WERI-Rb-1 (cell line): Measurements from ENCODE around the gene NSDHL.

ENCODE experiments used
- DNase-seq: peaks from one replicate; pipeline ENCODE4 v3.0.0-alpha.2; 2020
- H3K27ac ChIP-seq: fragments of 250-450 bp; sonication (Bioruptor Pico); 2 replicates; pipeline ENCODE4 v1.5.1; 2020; ENCODE audit warnings: mild to moderate bottlenecking, moderate library complexity
- H3K27me3 ChIP-seq: fragments of 250-450 bp; sonication (Bioruptor Pico); 2 replicates; pipeline ENCODE4 v1.5.1; 2021; ENCODE audit warnings: mild to moderate bottlenecking, low read depth, moderate library complexity; ENCODE audit not compliant: insufficient read depth, severe bottlenecking
- H3K36me3 ChIP-seq: fragments of 250-450 bp; sonication (Bioruptor Pico); 2 replicates; pipeline ENCODE4 v1.5.1; 2020; ENCODE audit warnings: mild to moderate bottlenecking, moderate library complexity
- H3K4me3 ChIP-seq: 2 replicates; pipeline ENCODE4 v1.5.1; 2011; ENCODE audit warnings: low read depth, mild to moderate bottlenecking, control low read depth, low read length
- H3K9me3 ChIP-seq: fragments of 250-450 bp; sonication (Bioruptor Pico); 2 replicates; pipeline ENCODE4 v1.5.1; 2021; ENCODE audit warnings: mild to moderate bottlenecking, moderate library complexity; ENCODE audit not compliant: severe bottlenecking
- TF ChIP-seq, protein P1 (sequence below): IDR thresholded peaks from 2 replicates; pipeline ENCODE4 v1.5.1; 2011; ENCODE audit warnings: low read depth, mild to moderate bottlenecking, control low read depth, inconsistent platforms, low read length

NSDHL gene

DNA sequence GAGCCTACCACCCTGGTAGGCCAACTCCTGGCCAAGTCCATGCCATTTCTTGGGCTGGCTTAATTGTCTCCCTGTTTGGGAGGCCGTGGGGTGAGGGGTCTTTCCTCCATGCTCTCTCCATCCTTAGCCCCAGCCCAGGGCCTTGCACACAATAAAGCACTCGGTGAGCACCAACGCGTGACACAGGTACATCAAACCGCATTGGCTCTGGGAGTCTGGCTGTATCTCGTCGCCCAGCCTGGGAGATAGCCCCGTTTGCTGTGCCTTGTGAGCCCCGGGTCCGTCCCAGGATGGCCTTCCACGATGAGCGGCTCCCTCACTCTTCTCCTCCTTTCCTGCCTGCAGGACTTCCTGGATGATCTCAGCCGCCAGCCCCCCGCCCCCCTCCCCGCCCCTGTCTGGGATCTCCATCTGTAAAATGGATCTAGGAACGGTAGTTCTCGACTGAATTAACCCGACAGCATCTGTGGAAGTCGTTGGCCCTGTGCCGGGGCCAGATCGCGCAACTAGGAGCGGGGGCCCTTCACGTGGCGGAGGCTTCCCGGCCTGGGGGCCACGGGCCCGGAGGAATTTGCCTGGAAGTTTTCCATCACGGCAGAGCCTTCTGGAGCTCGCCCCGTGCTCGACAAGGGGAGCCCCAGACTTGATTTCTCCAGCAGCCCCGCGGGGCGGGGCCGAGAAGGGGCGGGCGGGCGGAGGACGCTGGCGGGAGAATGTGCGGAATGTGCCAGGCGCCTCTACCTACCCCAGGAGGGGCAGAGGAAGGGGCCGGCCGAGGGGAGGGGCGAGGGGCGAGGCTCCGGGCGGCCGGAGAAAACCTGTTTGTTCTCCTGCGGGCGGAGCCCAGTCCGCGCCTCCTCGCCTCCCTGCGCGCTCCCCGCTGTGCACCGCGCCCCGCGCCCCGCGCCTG is 66.6 kb downstream of the NSDHL start, which contains the start of gene ZNF185:
TSS of gene ZNF185 (plus strand) at position 846 of the 910 bp plus-strand sequence. CDS start 16,423 bp downstream, outside the sequence.
- TF ChIP-seq, protein P1, sequence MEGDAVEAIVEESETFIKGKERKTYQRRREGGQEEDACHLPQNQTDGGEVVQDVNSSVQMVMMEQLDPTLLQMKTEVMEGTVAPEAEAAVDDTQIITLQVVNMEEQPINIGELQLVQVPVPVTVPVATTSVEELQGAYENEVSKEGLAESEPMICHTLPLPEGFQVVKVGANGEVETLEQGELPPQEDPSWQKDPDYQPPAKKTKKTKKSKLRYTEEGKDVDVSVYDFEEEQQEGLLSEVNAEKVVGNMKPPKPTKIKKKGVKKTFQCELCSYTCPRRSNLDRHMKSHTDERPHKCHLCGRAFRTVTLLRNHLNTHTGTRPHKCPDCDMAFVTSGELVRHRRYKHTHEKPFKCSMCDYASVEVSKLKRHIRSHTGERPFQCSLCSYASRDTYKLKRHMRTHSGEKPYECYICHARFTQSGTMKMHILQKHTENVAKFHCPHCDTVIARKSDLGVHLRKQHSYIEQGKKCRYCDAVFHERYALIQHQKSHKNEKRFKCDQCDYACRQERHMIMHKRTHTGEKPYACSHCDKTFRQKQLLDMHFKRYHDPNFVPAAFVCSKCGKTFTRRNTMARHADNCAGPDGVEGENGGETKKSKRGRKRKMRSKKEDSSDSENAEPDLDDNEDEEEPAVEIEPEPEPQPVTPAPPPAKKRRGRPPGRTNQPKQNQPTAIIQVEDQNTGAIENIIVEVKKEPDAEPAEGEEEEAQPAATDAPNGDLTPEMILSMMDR, result no peak
- Histone ChIP-seq H3K36me3 (no peaks in the 10 kb centered on the region), H3K4me3 (no peak within 1 kb of the TSS), H3K27me3 (peaks cover 25% of the 10 kb centered on the region), H3K27ac (no peak within 1 kb of the TSS), H3K9me3 (no peaks in the 10 kb centered on the region)
- DNase-seq, result no peak

DNA sequence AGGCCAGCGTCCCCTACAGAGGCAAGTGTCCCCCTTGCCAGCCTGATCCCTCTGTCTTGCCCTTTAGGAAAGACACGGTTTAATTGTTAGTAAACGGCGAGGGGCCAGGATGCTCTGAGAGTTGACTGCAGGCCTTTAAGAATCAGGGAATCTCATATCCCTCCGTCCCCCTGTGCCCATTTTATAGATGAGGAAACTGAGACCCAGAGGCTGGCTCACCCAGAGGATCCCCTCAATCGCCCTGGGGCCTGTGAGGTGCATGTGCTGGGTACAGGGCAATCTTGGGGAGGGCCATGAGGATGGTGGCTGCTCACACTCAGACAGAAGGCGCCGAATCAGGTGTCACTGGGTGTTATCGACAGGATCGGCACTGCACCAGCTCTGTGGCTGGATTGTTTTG is 67.6 kb downstream of the NSDHL start:
- TF ChIP-seq, protein P1, result no peak
- no peak overlapping the region for H3K27ac ChIP-seq
- no peaks in the 10 kb centered on the region for H3K9me3 ChIP-seq
- H3K36me3 ChIP-seq, result no peaks in the 10 kb centered on the region
- DNase-seq, result no peak
- H3K4me3 ChIP-seq, result no peak overlapping the region
- peaks cover 25% of the 10 kb centered on the region for H3K27me3 ChIP-seq

DNA sequence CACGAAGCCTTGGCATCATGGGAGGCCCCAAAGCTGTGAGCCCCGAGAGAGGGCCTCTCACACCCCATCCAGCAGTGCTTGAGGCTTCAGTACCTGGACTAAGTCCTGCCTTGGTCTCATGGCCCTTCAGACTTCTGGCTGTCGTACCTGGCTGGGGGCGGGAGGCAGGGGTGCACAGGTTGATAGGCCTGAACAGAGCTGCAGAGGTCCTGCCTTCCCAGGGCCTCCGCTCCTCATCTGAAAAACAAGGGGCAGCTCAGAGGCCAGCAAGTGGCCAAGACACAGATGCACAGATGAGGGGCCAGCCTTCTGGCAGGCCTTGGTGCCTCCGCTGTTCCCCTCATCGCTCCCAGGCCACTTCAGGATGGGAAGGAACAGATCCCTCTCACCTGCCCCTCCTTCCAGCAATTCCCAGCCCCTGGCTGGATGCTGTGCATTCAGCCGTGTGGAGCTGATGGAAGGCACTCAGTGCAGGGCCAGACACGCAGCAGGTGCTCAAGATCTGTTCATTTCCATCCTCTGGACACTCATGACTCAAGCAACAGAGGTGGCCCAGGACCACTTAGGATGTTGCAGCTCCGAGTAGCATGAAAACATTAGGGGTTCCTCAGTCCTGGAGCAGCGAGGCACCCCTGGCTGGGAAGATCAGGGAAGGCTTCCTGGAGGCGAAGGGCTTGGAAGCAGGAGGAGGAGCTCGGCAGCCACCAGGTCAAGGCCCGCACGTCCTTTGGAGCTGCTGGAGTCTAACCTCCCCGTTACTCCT is 68.4 kb downstream of the NSDHL start:
- no peak for DNase-seq
- Histone ChIP-seq H3K9me3 (no peaks in the 10 kb centered on the region), H3K27ac (no peak overlapping the region), H3K36me3 (no peaks in the 10 kb centered on the region), H3K4me3 (no peak overlapping the region), H3K27me3 (peaks cover 25% of the 10 kb centered on the region)
- TF ChIP-seq, protein P1, result no peak

DNA sequence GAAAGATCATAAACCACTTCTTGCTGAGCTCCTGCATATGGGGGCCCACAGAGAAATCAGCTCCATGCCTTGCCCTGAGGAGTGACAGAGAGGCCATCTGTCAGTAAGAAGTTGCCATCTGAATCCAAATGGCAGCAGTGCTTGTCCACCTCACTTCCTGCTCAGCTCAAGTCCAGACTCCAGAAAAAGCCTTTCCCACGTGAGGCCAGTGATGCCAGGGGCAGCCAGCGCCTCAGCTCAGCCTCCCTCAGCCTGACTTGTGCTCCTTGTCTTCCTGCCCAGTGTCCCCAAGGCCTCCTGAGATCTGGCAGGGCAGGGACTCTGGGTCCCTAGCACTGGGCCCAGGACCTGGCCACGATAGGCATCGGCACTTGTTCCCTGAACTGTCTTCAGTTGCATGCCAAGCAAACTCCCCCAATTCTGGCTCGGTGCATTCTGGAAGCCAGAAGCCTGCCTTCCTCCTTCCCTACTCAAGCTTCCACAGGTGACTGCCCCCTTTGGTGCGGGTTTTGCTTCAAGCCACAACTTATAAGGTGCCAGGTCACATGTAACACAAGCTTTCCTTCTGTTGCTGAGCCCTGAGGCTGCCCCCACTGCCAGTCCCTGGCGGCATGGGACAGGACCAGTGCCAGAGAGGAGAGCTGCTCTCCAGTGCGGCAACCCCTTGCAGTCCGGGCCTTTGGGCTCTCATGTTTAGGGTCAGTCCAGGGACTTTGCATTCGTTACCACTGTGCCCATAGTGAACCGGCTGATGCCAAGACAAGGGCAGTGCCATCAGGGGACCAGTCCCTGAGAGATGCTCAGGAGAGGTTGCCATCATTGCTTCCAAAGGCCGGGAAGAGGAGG is 69.2 kb downstream of the NSDHL start:
- H3K4me3 ChIP-seq, result no peak overlapping the region
- H3K27ac ChIP-seq, result no peak overlapping the region
- DNase-seq, result no peak
- TF ChIP-seq, protein P1, result no peak
- no peaks in the 10 kb centered on the region for H3K9me3 ChIP-seq
- no peaks in the 10 kb centered on the region for H3K36me3 ChIP-seq
- peaks cover 25% of the 10 kb centered on the region for H3K27me3 ChIP-seq

DNA sequence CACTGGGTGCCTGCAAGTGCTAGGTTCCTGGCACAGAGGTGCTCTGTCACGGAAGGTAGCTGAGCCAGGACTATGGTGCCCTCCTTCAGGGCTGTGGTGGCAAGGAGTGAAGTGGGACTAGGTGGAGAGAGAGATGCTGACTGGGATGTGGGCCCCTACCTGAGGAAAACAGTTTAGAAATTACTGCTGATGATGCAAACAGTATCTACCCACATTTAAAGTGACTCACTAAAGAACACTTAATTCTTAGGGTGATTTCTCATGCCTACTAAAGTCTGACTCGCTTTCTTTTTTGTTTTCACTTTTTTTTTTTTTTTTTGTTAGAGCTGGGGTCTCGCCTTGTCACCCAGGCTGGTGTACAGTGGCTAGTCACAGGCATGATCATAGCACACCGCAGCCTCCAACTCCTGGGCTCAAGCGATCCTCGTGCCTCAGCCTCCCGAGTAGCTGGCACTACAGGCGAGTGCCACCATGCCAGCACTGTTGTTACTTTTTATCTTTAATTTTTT is 70.1 kb downstream of the NSDHL start:
- DNase-seq, result no peak
- Histone ChIP-seq H3K36me3 (no peaks in the 10 kb centered on the region), H3K27ac (no peak overlapping the region), H3K9me3 (no peaks in the 10 kb centered on the region), H3K4me3 (no peak overlapping the region), H3K27me3 (peaks cover 25% of the 10 kb centered on the region)
- TF ChIP-seq, protein P1, result no peak
